Skin of body (tissue), 2 donors: ENCODE measurements around the gene PIK3C2B. TPM values are rescaled to one million over a fixed set of nuclear protein-coding genes. Genes with fewer than 3 reads are reported as not detected.
"Not testable (repeated sequence)": the region's sequence is repeated elsewhere in the genome, so short reads cannot be mapped to it uniquely, and the experiment has no call there.

ENCODE experiments used
- DNase-seq: peaks from one replicate; lab custom pipeline; 2025; lab: John Stamatoyannopoulos, UW
- total RNA-seq: library from RNA; depleted of rRNA; stranded (reverse); fragments of >200 nt; gene quantifications from one replicate; pipeline ENCODE4 v1.2.3, GENCODE V29; 2014

PIK3C2B gene
- total RNA-seq, 1 donor from 2014 or later: 29.6 TPM

- peak; percentile 98 for DNase-seq
Observed at GRCh38 chr1:204506969-204507316, 12.3 kb upstream of the PIK3C2B start.

DNA sequence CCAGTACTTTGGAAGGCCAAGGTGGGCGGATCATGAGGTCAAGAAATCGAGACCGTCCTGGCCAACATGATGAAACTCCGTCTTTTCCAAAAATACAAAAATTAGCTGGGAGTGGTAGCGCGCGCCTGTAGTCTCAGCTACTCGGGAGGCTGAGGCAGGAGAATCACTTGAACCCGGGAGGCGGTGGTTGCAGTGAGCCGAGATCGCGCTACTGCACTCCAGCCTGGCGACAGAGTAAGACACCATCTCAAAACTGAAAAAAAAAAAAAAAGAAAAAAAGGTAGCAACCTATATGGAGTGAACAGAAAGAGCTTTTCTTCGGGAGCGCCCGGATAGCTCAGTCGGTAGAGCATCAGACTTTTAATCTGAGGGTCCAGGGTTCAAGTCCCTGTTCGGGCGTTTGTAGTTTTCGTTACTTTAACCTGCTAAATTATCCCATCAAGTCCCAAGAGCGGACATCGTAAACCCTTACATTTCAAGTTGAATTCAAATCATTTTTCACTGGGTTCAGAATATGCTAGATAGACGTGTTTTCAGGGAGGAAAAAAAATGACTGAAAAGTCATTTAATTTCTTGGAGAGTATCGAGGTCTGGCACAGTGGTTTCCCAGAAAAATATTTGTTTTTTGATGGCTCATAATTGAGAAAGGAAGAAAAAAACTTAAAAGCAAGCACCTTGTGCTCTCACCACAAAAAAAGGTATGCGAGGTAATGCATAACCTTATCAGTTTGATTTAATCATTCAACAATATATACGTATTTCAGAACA is 11.8 kb upstream of the PIK3C2B start:
- peak; percentile 82 for DNase-seq

DNA sequence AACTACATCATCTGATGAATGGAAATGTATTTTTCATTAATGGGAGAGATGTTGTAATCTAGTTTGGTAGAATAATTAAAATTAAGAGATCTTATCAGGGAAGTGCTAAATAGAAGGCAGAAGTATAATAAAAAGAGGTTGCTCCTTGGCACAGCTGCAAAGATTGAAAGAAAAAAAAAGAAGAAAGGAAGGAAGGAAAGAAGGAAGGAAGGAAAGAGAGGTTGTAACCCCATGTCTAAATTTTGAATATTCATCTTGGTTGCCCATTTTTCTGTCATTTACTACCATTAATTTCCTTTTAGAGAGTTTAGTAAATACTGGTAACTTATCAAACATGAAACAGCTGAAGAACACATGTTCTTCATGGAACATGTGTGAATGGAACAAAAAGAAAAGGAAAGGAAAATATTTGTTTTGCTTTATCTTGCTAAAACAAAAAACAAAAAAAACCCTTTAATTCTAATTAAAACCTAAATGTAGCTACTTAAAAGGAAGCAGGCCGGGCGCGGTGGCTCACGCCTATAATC is 11.1 kb upstream of the PIK3C2B start:
- no peak for DNase-seq

GRCh38 chr1:204503913-204504519 is 9.4 kb upstream of the PIK3C2B start:
- DNase-seq: no peak

- DNase-seq: peak; percentile 81
Observed at GRCh38 chr1:204503122-204503912, 8.7 kb upstream of the PIK3C2B start.

GRCh38 chr1:204502241-204502640 is 7.6 kb upstream of the PIK3C2B start:
- peak; percentile 75 for DNase-seq

DNA sequence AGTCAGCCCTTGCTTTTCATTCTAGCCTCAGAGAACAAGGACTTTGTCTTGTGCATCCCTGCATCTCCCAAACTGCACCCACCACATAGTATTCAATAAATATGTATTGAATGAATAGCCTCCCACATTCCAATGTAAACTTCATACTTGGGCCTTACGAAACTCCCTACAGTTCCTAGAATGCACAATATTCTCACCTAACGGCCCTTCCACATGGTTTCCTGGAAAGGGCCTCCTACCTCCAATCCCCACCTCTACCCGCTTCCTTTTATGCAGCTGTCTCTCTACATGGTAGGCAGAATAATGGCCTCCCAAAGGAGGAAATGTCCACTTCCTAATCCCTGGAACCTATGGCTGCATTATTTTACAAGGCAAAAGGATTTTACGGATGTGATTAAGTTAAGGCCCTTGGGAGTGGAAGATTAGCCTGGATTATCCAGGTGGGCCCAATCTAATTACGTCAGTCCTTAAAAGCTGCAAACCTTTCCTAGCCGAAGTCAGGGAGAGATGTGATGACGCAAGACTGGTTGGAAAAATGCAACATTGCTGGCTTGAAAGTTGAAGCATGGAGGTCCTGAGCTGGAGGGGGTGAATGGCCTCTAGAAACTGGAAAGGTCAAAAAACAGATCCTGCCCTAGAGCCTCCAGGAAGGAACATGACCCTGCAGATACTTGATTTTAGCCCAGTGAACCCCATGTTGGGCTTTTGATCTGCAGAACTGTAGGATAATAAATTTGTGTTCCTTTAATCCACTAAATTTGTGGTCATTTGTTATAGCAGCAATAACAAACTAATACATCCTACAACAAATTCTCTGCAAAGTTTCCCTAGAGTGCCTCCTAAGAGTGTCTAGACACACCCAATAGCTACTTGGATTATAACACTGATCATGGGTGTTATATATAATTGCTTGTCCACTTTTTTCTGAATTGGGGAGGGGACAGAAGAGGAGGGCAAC is 5.2 kb upstream of the PIK3C2B start:
- DNase-seq: no peak

- DNase-seq: no peak
Observed at GRCh38 chr1:204498981-204499380, 4.4 kb upstream of the PIK3C2B start.

- no peak for DNase-seq
Observed at GRCh38 chr1:204495777-204496176, 1.2 kb upstream of the PIK3C2B start.

DNA sequence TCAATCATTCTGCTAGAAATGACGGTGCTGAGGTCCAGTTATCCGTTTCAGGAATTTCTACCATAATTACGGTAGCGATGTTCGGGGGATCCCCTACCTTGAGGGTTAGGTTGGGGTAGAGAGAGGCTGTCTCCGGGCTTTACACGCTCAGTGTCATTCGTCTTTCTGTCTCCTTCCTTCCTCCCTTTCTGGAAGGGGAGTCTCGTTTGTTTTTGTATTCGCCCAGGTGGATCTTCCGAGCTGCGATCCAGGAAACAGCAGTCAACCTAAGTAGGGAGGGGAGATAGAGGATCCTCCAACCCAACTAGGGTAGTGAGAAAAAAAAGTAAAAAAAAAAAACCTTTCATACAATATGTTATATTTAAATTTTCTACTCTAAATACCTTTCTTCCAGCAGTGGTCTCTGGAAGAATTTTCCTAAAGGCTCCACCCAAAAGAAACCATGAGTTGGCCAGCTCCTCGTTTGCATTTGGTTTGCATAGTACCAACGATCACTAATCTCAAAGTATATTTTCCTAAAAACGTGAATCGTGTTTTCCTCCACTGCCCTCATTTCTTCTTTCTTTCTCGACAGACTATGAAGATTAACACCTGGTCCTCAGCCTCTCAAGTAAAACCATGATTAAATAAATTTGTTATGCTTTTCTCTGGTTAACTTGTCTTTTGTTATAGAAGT is 611 bp upstream of the PIK3C2B start:
- DNase-seq: no peak

DNA sequence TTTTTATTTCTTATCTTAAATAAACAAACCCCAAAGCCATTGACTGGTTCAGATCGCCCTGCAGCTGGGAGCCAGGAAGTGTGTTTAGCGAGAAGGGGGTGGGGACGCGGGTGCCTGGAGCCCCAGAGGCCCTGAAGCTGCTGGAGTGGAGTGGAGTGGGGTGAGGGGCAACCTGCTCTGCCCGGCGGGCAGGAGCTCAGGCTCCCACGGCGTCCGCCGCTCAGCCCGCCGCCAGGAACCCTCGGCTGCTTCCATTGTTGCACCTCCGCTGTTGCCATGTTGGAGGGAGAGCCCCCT is 673 bp downstream of the PIK3C2B start:
- DNase-seq: no peak

DNA sequence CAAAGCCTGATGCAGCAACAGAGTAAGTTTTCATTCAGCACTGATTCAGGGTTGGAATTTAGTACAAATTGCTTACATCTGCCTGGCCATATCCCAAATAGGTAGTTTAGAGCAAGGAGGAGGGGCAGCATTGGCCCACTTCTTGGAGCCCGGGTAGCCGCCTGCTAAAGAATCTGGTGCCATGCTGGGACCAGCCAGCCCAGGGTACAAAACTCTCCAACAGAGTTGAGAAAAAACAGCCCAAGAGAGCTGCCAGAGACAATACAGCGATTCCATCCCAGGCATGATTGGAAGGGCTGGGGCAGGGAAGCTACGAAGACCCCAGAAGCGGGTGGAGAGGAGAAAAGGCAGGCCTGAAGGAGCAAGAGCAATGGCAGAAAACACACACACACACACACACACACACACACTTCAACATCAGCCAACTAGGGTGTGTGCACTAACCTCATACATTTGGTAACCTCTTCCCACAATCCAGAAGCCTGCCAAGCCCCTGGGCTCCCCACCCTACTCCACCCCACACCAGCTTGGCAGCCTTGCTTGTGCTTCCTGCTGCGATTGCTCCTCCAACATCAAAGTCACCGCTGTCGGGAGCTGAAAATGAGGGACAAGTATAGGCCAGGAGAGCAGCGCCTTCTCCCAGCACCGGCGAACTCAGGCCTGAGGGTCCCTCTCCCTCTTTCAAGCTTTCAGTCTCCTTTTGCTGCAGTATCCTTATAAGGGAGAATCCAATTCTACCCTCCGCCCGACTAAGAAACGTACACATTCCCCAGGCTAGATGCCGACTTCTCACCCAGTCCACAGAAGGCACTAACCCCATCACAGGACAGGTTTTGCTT is 1.2 kb downstream of the PIK3C2B start:
- DNase-seq: peak; percentile 72

DNA sequence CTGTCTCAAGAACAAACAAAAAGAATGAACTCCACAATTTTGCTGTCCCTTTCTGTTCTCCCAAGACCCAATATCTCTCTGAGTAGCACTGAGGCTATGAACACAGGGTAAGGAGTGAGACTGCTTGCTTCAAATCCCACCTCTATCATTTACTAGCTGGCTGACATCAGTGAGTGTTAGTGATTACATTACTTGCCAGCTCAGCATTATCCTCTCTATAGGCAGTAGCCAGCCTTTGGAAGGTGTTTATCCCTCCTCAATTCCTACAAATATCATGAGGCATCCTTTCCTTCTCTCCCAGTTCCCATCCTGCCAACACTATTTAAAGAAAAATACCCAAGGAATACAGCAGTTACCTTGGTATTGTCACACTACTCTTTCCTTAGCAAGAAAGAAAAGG is 3.0 kb downstream of the PIK3C2B start:
- DNase-seq: no peak

DNA sequence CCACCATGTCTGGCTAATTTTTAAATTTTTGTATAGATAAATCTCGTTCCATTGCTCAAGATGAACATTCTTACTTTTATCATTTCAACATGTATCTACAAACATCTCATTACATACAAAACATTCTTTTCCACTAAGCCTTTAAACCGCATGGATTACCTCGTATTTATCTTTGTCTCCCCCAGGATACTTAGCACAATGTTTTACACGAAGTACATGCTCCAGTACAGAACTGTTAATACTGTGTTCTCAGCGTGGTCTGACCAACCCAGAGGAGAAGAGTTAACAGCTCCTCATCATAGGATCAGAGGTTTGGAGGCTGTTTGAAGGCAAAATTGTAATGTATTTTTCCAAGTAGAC is 7.4 kb downstream of the PIK3C2B start:
- DNase-seq: no peak

- DNase-seq: not testable (repeated sequence)
Observed at GRCh38 chr1:204486513-204487255, 7.9 kb downstream of the PIK3C2B start.

DNA sequence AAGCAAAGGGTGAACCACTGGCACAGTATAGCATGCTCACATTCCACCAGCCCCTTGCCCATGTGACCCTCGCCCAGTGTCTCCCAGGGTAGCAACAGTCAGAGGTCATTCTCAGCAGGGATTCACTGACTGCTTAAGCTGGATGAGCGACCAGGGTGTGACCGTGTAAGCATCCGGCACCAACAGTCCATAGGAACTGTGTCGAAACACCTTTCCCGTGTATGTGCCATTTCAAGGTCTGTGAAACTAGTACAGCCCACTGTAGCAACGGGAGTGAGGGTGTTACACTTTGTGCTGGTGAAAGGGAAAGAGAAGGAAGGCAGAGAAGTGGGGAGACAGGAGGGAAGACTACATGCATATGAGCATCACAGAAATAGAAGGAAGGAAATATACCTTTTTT is 10.8 kb downstream of the PIK3C2B start:
- DNase-seq: no peak

DNA sequence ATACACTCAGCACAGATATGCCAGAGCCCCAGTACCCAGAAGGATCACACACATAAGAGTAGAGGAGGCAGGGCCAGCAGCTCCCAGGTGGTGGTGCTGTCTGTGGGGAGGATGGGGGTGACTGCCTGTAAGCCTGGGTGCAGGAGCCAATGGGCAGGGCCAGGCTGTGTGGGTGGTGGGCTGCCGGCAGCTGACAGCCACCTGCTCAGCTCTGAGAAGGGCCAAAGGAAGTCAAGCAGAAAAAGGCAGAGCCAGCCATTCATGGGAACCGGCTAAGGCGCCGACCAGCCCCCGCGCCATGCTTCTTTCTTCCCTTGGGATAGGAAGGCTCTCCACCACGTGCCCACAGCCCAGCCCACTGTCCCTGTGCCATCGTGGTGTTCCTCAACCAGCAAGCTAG is 14.1 kb downstream of the PIK3C2B start:
- DNase-seq: no peak

DNA sequence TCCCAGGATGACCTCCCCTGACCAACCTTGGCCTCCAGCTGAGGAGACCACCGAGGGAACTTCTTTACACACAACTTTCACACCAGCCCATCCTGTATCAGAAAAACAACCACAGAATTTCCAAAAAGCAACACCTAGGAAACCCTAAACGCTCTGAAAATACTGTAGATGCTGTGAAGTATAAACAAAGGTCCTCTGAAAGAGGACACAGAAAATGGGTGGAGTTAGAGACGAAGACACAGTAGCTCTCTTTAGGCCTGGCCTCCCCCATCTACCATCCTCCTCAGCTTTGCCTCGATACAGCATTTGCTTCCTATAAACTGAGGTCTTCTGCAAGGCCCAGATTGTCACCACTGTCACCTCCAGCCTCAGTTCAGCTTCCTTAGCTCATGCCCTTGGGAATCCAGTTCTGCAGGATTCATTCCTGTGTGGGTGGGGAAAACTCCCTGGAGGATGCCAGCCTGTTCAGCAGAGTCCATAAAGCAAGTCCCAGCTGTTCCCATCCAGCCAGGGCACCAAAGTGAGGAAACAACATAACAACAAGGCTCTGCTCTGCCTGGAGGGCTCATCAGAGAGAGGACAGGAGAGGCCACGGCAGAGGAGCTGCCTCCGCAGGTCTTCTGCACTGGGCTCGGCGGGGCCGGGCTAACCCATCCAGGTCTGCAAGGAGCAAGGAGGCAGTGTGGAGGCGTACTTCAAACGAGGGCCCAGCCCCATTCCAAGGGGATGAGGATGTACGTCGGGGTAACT is 15.0 kb downstream of the PIK3C2B start:
- no peak for DNase-seq
